HG03342 (cell line): Measurements from ENCODE around the gene UGT2A2.

Experiments
- ATAC-seq: cut with Tn5 transposase; IDR thresholded peaks from one replicate; pipeline ENCODE4 v1.9.1; 2021; ENCODE audit warnings: mild to moderate bottlenecking, moderate library complexity; ENCODE audit not compliant: unreplicated experiment

The UGT2A2 gene

GRCh38 chr4:69577245-69577644 is 62.2 kb downstream of the UGT2A2 start:
- ATAC-seq, result no peak

DNA sequence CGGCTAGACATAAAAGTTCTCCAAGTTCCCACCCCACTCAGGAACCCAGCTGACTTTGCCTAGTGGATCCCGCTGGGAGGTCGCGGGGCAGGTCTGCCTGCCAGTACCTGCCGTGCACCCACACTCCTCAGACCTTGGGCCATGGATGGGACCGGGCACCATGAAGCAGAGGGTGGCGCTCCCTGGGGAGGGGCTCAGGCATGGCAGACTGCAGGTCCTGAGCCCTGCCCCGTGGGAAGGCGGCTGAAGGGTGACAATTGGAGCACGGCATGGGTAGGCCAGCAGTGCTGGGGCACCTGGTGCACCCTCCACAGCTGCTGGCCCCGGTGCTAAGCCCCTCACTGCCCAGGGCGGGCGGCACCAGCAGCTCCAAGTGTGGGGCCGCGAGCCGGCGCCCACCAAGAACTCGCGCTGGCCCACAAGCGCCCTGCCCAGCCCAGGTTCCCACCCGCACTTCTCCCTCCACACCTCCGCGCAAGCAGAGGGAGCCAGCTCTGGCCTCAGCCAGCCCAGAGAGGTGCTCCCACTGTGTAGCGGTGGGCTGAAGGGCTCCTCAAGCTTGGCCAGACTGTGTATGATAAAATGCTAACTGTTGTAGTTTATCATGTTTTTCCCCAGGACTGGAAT is 63.1 kb downstream of the UGT2A2 start:
- ATAC-seq, result no peak

GRCh38 chr4:69568787-69569186 is 70.7 kb downstream of the UGT2A2 start:
- no peak for ATAC-seq

- no peak for ATAC-seq
Measured at GRCh38 chr4:69563424-69563823, 76.0 kb downstream of the UGT2A2 start.

- no peak for ATAC-seq
Measured at GRCh38 chr4:69549651-69550050, 89.8 kb downstream of the UGT2A2 start.

DNA sequence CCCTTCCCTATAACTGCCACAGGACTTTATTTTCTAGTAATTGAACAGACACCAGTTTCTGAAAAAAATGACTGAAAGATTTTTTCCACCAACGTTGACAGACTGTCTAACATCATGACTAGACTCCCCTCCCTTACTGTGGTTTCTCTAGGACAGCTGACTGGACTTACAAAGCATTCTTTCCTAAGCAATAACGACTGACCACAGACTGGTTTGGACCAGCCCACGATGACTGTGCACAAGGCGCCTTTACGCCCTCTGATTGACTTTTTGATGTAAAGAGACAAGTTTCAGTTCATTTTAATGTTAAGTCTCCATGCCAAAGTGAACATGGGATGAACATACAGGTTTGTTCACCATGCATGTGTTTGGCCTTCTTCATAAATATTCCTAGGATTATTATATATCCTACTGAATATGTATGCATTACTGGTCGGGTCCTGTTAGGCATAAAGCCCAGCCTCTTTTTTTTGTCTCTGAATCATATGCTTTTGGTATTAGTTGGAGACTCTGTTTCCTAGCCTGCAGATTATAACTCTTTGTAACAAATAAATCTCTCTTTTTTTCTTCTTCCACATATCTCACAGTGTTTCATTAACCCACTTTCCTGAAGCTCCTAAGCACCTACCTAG is 93.2 kb downstream of the UGT2A2 start:
- no peak for ATAC-seq
